T-helper 17 cell (primary cell): ENCODE results near the gene EIF3L. TPM values are rescaled to one million over a fixed set of nuclear protein-coding genes. Genes with fewer than 3 reads are reported as not detected.

ENCODE experiments used
- ATAC-seq: fragments of 150-1000 bp; cut with Tn5 transposase; 2 replicates; pipeline ENCODE4 v1.10.0; 2021; ENCODE audit warnings: mild to moderate bottlenecking, moderate library complexity
- DNase-seq, 3 donors: peaks; one replicate each; pipeline versions ENCODE4 v3.0.0 to v3.0.0-alpha.2; 2020 to 2021
- H3K9me3 ChIP-seq: one replicate; pipeline ENCODE4 v1.7.0; 2013; ENCODE audit warnings: low read length, mild to moderate bottlenecking; ENCODE audit not compliant: control insufficient read depth, poor library complexity, severe bottlenecking
- H3K27ac Mint-ChIP-seq: one replicate; pipeline ENCODE4 v1.8.0; 2022; ENCODE audit warnings: mild to moderate bottlenecking, moderate library complexity, mixed read lengths
- H3K27me3 Mint-ChIP-seq: one replicate; pipeline ENCODE4 v1.8.0; 2022; ENCODE audit warnings: mixed read lengths
- H3K36me3 Mint-ChIP-seq: one replicate; pipeline ENCODE4 v1.8.0; 2022; ENCODE audit warnings: low read depth, mixed read lengths
- H3K4me1 Mint-ChIP-seq: one replicate; pipeline ENCODE4 v1.8.0; 2022; ENCODE audit warnings: mild to moderate bottlenecking, mixed read lengths
- H3K4me3 Mint-ChIP-seq: one replicate; pipeline ENCODE4 v1.8.0; 2022; ENCODE audit warnings: mild to moderate bottlenecking, moderate library complexity, mixed read lengths
- total RNA-seq, 4 donors: library from RNA in 2 of 4; stranded (reverse) in 2 of 4; gene quantifications; one replicate each; pipeline ENCODE4 v1.2.3 and lab custom pipeline; 2022 to 2026

Gene EIF3L
- total RNA-seq, 2 donors from 2014 or later: 517 to 546 TPM

- peak; percentile 100 for ATAC-seq
- DNase-seq: peak; percentile 65 to 79 (median 66)
These were observed 84.6 kb downstream of the EIF3L start for GRCh38 chr22:37933711-37934376.

More at GRCh38 chr22:37933711-37934376, 84.6 kb downstream of the EIF3L start:
- Mint-ChIP-seq H3K27me3 (no peaks in the 10 kb centered on the region), H3K36me3 (no peaks in the 10 kb centered on the region), H3K4me1 (peaks cover 8% of the 10 kb centered on the region), H3K4me3 (no peak overlapping the region), H3K27ac (no peak overlapping the region)
- H3K9me3 ChIP-seq: no peaks in the 10 kb centered on the region

Other genes with a start within 250 kb of the EIF3L start
- 10 to 100 TPM; 70.5 to 86.8 TPM for gene GGA1, start 240.6 kb upstream of the EIF3L start, total RNA-seq
- gene SH3BP1, start 209.8 kb upstream of the EIF3L start, total RNA-seq: 10 to 100 TPM; 79.7 to 97.5 TPM
- gene PDXP, start 190.7 kb upstream of the EIF3L start, total RNA-seq: 1 to 10 TPM; 2.6 to 3.0 TPM
- 100 to 1,000 TPM; 152 to 154 TPM for gene LGALS1, start 173.8 kb upstream of the EIF3L start, total RNA-seq
- gene NOL12, start 163.1 kb upstream of the EIF3L start, total RNA-seq: 10 to 100 TPM; 26.2 to 34.8 TPM
- gene TRIOBP, start 152.4 kb upstream of the EIF3L start, total RNA-seq: 10 to 100 TPM; 14.3 to 18.8 TPM
- 1 to 10 TPM in 1 of 2 donors, under 1 TPM in 1; 0.78 to 2.6 TPM for gene GCAT, start 41.5 kb upstream of the EIF3L start, total RNA-seq
- gene GALR3, start 26.0 kb upstream of the EIF3L start, total RNA-seq: not detected
- gene ANKRD54, start 5.1 kb upstream of the EIF3L start, total RNA-seq: 10 to 100 TPM; 21.3 to 24.4 TPM
- gene MICALL1, start 56.9 kb downstream of the EIF3L start, total RNA-seq: 10 to 100 TPM; 19.2 to 21.9 TPM
- not detected for gene C22orf23, start 104.2 kb downstream of the EIF3L start, total RNA-seq
- gene POLR2F, start 104.3 kb downstream of the EIF3L start, total RNA-seq: 10 to 100 TPM; 25.9 to 27.7 TPM
- gene SOX10, start 135.1 kb downstream of the EIF3L start, total RNA-seq: not detected
- 10 to 100 TPM; 24.5 to 25.4 TPM for gene PICK1, start 208.0 kb downstream of the EIF3L start, total RNA-seq
- gene SLC16A8, start 234.8 kb downstream of the EIF3L start, total RNA-seq: not detected